Fibroblast of gingiva (primary cell): ENCODE measurements around the gene ELOF1.

Source experiments
- DNase-seq: peaks from one replicate; pipeline ENCODE4 v3.0.0-alpha.2; 2011; ENCODE audit warnings: low read depth

ELOF1 gene

GRCh38 chr19:11534948-11535347 is 24.1 kb downstream of the ELOF1 start:
- no peak for DNase-seq

- no peak for DNase-seq
Measured at GRCh38 chr19:11534538-11534937, 24.5 kb downstream of the ELOF1 start.

GRCh38 chr19:11530432-11530831 is 28.6 kb downstream of the ELOF1 start:
- DNase-seq: peak; percentile 72

- DNase-seq: peak; percentile 98
Measured at GRCh38 chr19:11528551-11529341, 30.3 kb downstream of the ELOF1 start, which contains the start of gene ECSIT. TSS of gene ECSIT (minus strand) at chr19:11529134. CDS start at chr19:11519170, 9,964 bp downstream.

GRCh38 chr19:11519138-11519537 is 39.9 kb downstream of the ELOF1 start:
- DNase-seq: no peak

GRCh38 chr19:11513946-11514345 is 45.1 kb downstream of the ELOF1 start:
- DNase-seq: no peak

GRCh38 chr19:11510444-11510843 is 48.6 kb downstream of the ELOF1 start:
- DNase-seq: no peak

GRCh38 chr19:11507370-11508078 is 51.5 kb downstream of the ELOF1 start:
- no peak for DNase-seq

- DNase-seq: no peak
Measured at GRCh38 chr19:11506967-11507366, 52.1 kb downstream of the ELOF1 start.

- no peak for DNase-seq
Measured at GRCh38 chr19:11506101-11506555, 52.9 kb downstream of the ELOF1 start.

- peak; percentile 89 for DNase-seq
Measured at GRCh38 chr19:11505504-11506100, 53.4 kb downstream of the ELOF1 start, which contains the start of gene ZNF653. TSS of gene ZNF653 (minus strand) at chr19:11505839. CDS start at chr19:11505786, 53 bp downstream.

GRCh38 chr19:11505032-11505503 is 54.0 kb downstream of the ELOF1 start:
- DNase-seq: peak; percentile 95

GRCh38 chr19:11504502-11505031 is 54.5 kb downstream of the ELOF1 start:
- no peak for DNase-seq
